ENCODE data around the gene SPDEF.

Gene SPDEF

DNA sequence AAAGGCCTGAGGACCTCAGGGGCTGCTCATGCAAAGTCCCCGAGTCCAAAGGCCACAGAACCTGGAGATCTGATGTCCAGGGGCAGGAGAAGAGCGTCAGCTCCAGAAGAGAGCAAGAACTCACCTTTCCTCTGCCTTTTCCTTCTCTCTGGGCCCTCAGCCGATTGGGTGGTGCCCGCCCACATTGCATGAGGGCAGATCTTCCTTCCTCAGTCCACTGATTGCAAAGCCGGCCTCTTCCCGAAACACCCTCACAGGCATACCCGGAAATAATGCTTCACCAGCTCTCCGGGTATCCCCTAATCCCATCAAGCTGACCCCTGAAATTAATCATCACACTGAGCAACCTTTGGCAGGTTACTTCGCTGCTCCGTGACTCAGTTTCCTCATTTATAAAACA, 33.4 kb downstream of the SPDEF start:
- TF ChIP-seq, protein P1, sequence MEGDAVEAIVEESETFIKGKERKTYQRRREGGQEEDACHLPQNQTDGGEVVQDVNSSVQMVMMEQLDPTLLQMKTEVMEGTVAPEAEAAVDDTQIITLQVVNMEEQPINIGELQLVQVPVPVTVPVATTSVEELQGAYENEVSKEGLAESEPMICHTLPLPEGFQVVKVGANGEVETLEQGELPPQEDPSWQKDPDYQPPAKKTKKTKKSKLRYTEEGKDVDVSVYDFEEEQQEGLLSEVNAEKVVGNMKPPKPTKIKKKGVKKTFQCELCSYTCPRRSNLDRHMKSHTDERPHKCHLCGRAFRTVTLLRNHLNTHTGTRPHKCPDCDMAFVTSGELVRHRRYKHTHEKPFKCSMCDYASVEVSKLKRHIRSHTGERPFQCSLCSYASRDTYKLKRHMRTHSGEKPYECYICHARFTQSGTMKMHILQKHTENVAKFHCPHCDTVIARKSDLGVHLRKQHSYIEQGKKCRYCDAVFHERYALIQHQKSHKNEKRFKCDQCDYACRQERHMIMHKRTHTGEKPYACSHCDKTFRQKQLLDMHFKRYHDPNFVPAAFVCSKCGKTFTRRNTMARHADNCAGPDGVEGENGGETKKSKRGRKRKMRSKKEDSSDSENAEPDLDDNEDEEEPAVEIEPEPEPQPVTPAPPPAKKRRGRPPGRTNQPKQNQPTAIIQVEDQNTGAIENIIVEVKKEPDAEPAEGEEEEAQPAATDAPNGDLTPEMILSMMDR (IDR thresholded peaks at IDR 0.05; ENCODE audit: control insufficient read depth, extremely low read depth, insufficient read depth) = no peak
- DNase-seq (ENCODE audit: low read depth) = no peak
- no peak overlapping the region for H3K4me3 ChIP-seq (ENCODE audit: low read depth, low read length)

DNA sequence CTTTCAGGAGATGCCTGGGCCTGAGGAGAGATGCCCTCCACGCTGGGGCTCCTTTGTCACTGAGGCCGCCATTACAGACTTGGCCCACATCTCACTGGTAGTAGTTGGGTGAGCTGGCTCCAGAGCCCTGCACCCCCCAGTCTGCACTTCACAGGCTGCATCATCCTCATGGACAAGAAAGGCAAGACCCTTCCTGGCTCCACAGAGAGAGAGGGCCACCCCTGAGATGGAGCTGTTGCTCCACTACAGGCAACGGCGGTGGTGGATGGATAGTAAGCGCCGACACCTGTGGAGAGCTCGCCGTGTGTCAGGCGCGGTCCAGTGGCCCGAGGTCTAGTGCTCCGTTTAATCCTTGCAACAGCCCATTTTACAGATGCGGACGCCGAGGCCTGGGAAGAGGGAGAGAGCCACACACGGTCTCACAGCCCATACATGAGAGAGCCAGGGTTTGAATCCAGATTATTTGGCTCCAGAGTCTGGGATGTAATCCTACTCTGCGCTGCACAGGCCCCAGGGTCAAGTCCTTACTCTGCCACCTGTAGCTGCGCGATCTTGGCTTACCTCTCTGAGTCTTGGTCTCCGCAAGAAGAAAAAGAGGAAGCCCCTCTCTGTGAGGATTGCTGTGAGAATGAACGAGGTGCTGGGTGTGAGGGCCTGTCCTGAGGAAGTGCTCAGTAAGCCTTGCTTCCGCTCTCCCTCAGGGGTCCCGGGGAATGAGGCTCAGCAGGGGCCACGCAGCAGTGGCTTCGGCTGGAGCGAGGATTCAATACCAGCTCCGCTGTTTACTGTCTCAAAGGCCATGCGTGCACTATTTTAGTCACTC, 34.5 kb downstream of the SPDEF start:
- DNase-seq (ENCODE audit: low read depth) = no peak
- no peak overlapping the region for H3K4me3 ChIP-seq (ENCODE audit: low read depth, low read length)
- TF ChIP-seq, protein P1 (IDR thresholded peaks at IDR 0.05; ENCODE audit: control insufficient read depth, extremely low read depth, insufficient read depth) = no peak

DNA sequence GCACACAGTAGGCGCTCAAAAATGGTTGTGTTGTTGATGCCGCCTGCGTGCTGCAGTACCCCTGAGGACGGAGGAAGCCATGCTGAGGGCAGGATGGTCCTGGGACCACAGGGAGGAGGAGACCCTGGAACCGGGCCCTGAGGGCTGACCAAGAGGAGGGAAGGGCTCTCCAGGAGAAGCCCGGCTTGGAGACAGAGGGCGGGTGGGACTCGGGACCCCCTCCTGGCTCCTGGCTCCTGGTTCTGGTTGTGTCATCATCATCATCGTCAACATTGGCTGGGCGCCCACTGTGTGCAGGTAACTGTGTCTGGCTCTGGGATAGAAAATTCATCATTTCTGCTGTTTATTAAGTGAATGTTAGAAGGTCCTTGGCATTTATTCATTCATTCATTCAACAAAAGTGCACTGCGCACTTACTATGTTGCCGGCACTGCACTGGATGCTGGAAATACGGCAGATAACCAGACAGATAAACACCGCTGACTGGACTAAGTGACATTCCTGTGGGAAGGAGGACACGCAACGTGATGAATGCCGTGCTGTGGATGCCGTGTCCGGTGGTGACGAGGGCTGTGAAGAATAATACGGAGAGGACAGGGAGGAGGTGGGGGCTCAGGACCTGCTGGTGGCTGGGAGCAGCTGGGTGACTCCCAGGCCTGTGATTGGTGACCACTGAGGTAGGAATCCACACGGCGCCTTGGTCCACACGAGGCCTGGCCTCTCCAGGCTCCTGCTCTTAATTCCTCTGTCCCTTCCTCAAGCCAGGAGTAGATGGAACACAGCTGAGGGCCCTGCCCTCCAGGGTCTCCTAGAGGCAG, 35.3 kb downstream of the SPDEF start:
- TF ChIP-seq, protein P1 (IDR thresholded peaks at IDR 0.05; ENCODE audit: control insufficient read depth, extremely low read depth, insufficient read depth) = no peak
- no peak for DNase-seq (ENCODE audit: low read depth)
- H3K4me3 ChIP-seq (ENCODE audit: low read depth, low read length) = no peak overlapping the region

DNA sequence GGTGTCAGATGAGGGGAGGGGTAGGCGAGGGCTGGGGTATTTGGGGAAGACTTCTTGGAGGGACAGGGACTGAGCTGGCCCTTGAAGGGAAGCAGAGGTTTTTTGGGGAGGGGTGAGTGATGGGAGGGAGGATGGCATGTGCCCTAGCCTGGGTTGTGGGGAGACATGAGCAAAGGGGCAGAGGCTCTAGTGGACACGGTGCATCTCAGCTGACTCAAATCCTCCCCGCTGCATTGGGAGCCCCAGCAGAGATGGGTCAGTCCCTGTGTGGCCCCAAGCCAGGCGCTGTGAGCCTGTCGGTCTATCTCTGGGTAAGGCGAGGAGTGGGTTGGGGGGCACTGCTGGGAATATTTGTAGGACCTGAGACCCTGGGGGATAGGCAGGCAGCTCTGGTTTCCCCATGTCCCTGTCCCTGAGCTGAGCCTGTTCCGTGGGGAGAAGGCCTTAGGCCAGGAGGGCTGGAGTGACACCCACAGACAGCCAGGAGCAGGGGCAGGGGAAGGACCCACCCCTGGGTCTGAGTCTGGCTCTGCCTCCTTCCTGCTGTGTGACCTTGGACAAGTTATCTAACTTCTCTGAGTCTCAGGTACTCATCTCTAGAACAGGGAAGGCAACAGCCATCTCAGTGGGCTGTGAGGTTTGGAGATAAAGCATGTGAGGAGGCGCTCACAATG, 36.0 kb downstream of the SPDEF start:
- TF ChIP-seq, protein P1 (IDR thresholded peaks at IDR 0.05; ENCODE audit: control insufficient read depth, extremely low read depth, insufficient read depth) = no peak
- no peak for DNase-seq (ENCODE audit: low read depth)

DNA sequence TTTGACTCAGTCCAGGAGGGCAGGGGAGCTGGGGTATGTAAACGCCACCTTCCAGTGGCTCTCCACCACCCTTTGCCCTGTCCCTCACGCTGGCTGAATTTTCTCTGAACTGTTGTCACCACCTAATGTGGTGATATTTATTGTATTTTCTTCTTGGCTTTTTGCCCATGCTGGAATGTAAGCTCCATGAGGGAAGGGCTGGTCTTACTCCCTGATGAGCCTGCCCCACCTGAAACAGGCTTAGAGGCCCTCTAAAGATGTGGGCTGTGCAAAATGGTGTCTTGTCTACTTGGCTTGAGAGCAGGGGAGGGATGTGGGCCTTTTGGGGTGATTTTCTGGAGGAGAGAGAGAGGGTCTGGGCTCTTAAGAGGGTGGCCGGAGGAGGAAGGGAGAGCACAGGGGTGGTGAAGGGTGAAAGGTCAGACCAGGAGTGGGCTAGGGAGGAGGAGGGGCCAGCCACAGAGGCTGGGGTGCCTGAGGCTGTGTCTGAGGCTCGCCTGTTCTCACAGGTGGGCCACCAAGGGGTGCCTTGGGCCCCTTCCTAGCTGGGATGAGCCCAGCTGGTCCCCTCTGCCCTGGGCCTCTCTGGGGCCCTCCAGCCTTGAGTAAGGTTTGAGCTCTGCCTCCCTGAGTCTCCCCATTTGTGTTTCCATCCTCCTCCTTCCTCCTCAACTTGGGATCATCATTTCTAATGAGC, 37.3 kb downstream of the SPDEF start:
- no peak overlapping the region for H3K4me3 ChIP-seq (ENCODE audit: low read depth, low read length)
- no peak for DNase-seq (ENCODE audit: low read depth)
- TF ChIP-seq, protein P1 (IDR thresholded peaks at IDR 0.05; ENCODE audit: control insufficient read depth, extremely low read depth, insufficient read depth) = no peak

More for the DNA sequence above, 36.0 kb downstream of the SPDEF start:
- H3K4me3 ChIP-seq (ENCODE audit: low read depth, low read length) = no peak overlapping the region

DNA sequence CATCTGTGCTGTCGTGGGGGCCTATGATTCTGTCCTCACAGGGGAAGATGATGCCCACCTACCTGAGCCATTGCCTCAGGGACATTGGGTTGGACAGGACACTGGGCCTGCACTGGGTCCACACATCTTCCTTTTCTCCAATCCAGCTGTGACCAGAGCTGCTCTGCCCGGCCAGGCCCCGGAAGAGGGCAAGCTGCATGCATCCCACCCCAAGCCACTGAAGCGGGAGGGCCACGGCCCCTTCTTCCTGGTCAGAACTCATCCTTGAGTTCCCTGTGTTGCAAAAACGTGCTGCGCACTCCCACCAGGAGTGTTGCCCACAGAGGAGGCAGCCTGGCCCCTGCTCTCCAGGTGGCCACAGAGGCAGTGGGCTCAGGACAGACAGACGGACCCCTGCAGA, 38.2 kb downstream of the SPDEF start:
- TF ChIP-seq, protein P1 (IDR thresholded peaks at IDR 0.05; ENCODE audit: control insufficient read depth, extremely low read depth, insufficient read depth) = no peak
- DNase-seq (ENCODE audit: low read depth) = no peak
- H3K4me3 ChIP-seq (ENCODE audit: low read depth, low read length) = no peak overlapping the region
